ENCODE results near the gene DYNLT5.

DNA sequence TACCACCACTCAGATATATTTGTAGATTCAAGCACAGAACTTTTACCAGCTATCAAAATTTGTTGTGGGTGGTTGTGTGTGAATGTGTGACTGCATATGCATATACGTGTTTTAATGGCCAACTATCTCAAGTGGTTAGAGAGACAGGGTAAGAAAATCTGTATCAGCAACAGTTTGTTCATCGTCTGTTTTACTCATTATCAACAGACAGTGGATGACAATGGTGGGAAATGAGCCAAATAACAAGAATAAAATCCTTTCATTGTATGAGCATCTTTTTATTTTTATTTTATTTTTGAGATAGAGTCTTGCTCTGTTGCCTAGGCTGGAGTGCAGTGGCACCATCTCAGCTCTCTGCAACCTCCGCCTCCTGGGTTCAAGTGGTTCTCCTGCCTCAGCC is 22.7 kb upstream of the DYNLT5 start:
- TF ChIP-seq, protein P1, sequence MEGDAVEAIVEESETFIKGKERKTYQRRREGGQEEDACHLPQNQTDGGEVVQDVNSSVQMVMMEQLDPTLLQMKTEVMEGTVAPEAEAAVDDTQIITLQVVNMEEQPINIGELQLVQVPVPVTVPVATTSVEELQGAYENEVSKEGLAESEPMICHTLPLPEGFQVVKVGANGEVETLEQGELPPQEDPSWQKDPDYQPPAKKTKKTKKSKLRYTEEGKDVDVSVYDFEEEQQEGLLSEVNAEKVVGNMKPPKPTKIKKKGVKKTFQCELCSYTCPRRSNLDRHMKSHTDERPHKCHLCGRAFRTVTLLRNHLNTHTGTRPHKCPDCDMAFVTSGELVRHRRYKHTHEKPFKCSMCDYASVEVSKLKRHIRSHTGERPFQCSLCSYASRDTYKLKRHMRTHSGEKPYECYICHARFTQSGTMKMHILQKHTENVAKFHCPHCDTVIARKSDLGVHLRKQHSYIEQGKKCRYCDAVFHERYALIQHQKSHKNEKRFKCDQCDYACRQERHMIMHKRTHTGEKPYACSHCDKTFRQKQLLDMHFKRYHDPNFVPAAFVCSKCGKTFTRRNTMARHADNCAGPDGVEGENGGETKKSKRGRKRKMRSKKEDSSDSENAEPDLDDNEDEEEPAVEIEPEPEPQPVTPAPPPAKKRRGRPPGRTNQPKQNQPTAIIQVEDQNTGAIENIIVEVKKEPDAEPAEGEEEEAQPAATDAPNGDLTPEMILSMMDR (IDR thresholded peaks at IDR 0.05) = no peak
- TF ChIP-seq EZH2 (IDR thresholded peaks at IDR 0.05; ENCODE audit: borderline replicate concordance, insufficient read depth, low read depth, low read length, poor library complexity, severe bottlenecking) = no peak

Measured in B cell (primary cell).